ENCODE data around the gene MGMT.

MGMT gene

DNA sequence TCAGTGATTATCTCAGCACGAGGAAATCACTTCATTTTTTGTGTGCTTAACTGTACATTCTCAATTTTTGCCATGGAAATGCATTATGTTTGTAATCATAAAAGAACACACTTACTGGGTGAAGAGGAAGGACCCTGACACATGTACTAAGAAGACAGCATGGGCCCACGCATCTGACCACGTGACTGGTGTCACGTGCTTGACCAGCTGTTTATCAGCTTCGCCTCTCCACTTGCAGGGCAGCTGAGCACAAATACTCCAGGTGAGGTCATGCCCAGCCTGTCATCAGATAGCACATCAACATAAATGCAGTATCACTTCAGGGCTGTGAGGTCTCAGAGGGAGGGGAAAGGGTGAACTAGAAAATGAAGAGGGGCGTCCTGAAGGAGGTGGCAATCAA, 317.2 kb downstream of the MGMT start:
- no peak for DNase-seq

DNA sequence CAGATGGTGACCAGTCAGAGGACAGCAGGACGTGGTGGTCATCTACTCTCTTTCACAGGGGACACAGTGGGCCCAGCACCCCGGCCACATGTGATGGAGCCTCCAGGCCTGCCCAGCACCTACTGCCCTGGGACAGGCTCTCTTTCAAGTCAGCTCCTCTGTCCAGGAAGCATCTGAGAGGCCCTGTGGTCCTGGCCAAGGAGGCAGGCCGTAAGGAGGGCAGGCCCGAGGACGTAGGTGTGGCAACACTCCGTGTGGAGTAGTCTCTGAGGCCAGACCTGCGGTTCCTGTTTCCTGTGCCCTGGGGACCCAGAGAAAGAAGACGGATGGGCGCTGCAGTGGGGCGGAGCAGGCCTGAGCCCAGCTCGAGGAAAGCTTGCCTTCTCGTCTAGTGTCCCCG, 317.9 kb downstream of the MGMT start:
- no peak for DNase-seq

DNA sequence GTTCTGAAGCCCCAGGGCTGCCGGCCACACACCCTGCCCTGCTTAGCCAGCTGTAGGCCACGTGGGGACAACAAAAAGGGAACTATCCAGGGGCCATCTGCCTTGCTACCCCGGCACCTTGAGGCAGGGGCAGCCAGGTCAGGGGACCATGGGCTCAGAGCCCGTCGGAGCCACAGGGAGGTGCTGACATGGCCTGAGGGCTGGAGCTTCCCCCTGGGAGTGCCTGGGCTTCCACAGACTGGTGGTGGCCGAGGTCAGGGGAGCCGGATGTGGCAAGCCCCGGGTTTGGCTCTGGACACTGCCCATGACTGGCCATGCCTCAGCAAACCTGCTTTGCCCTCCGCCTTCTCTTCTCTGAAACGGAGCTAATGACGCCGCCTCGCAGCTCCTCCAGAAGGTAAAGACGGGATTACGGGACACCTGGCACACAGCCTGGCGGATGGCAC, 318.5 kb downstream of the MGMT start:
- DNase-seq: no peak

DNA sequence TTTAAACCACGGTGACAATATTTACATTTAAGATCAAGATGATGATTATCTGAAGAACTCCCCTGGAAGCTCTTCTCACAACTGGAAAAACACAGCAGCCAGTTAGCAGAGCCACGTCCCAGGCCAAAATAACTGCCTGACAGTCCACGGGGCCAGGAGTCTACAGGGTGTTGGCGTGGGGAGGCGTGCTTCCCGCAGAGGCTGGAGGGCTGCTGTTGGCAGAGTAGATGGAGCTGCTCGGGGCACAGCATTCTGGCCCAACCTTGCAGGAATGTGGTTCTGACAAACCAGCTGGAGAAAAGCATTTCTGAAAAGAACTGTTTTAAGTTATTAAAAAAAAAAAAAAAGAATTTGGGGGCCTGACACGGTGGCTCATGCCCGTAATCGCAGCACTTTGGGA, 319.2 kb downstream of the MGMT start:
- DNase-seq: no peak

DNA sequence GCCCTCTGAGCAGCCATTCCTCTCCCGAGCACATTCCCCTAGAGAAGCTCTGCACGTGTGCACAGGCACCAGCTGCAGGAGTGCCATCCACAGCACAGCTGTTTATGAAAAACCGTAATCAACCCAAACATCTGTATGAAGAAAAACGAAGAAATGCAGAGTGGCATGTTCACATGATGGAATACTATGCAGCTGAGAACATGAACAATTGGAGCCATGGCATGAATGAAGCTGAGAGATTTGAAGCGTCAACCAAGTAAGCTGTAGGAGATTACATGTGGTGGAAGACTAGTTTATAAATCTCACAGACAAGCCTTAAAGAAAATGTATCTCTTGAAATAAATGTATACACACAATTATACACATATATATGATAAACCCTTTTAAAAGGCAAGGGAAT, 320.5 kb downstream of the MGMT start:
- DNase-seq: no peak

DNA sequence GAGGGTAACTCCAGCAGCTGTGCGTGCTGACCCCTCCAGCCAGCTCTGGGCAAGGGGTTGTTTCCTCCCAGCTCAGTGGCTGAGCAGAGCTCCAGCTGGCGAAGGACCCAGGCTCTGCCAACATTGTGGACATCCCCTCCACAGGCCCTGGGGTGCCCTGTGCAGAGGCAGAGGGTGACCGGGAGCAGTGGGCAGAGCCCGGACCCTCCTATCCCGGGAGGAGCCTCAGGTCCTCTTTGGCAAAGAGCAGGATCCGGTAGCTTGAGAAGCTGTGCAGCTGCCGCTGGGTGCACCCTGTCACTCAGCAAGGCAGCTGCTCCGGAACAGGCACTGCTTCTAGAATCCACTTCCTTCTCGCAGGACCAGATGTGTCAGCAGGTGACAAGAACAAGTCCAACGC, 321.2 kb downstream of the MGMT start:
- DNase-seq: no peak

DNA sequence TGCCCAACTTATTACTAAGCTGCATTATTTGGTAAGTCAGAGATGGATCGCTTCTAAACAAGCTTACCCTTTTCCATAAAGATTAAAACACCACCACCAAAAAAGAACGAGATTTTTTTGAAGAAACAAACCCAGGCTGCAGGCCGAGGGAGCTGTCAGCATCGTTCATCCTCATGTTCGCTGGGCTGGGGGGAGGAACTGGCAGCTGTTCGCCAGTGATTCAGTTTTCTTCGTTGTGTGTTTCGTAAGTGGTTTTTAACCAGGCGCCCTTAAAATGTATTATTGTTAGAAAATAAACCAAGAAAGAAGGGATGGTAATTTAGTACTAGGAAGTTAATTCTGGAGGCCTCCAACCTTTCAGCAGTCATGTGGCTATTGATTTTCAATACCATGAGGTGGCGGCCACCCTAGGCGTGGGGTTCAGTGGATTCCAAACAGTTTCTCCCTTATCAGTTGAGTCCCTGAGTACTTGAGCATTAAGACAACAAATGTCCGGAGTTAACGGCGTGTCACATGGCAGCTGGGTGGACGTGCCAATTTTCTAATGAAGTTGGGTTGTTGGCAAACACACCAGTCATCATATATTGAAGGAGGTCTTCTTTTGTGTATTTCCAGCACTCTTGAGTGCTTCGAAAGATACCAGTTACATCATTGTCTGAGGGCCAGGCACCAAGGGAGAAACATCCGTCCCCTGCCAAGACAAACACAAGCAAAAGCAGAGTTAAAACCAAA, 323.8 kb downstream of the MGMT start:
- no peak for DNase-seq

DNA sequence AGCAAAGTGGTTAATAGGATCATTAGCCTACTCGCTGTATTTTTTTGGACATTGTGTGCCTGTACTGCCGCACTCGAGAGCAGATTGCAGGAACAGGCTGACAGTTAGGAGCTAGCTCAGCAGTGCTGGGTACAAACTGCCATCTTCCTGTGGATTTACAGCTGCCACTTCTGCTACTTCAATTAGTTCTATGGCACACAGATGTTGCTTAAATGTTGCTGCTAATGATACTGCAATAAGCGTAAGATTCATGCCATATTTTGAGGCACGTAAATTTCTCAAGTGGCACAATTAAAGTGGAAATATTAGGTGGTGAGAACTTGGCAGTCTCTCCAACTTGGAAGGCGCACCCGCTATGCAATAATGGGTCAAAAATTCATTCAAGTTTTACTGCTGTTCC, 325.1 kb downstream of the MGMT start:
- no peak for DNase-seq

DNA sequence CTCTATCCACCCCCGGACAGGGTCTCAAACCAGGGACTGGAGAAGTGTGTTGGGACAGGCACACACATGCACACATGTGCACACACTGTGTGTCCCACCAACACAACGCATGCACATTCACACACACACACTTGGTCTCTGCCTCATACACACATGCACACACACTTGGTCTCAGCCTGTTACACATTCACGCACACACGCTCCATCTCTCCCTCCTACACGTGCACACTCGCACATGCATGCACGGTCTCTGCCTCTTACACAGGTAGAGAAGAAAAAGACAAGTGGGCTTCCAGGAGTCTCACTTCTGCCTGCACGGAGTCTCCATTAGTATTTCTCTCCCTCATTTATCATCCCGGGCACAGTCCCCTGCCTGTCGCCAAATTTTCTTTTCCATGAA, 325.8 kb downstream of the MGMT start:
- no peak for DNase-seq

DNA sequence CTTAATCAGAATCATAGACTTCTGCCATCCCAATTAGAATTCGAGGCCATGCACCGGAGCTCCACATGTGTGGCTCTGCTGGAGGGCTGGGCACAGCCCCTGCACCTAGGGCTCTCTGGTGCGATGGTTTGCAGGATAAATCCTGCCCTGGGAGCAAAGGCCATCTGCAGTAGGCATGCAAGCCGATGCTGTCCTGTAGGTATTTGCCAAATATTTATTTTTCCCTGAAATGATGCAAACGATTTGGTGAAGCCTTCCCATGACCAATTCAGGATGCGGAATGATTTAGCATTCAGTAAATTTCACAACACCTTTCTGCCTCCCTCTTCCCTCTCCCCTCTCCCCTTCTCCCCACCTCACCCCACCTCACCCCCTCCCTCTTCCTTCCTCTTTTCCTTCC, 326.4 kb downstream of the MGMT start:
- no peak for DNase-seq

DNA sequence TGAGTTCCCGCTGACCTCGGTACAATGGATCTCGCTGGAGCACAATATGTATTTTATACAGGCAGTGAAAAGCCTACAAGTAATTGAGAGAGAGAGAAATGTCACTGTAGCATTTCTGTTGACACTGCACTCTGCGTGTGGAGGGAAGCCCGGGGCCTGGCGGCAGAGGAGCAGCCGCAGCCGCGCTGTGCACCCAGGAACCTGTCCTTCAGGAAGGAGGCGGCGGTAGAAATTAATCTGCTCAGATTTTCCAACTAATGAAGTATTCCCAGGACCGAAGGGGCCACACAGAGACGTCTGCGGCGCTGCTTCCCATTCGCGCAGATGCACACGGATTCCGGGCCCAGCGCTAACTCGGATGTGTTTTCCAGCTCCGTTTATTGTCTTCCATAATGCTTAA, 327.0 kb downstream of the MGMT start:
- DNase-seq: no peak

DNA sequence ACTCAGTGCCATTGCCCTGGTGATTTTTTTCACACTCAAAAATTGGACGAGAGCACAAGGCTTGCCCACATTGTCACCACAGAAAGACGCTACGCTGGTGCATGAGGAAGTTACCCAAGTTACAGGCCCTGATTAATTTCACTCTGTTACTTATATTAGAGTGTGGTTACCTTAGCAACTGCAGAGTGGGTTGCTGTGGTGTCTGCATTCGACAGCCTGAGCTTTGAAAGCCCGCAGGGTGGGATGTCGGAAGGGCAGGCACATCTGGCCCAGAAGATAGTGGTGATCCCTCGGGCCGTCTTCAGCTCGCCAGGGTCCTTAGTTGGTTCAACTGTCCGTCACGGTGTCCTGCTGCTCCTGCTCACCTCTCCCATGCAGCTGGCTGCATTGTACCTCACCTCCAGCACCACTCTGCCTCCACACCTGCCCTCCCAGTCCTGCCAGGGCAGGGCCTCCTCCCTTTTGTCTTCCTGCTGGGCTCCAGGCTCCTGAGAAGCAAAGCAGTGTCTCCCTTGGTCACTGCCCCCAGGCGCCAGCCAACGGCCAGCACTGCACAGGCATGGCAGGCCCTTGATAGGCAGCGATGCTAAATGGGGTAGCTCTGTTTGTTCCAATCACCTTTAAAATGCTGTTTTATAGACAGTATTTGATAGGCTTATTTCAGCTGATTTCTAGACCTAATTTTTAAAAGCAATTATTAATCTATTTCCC, 329.8 kb downstream of the MGMT start:
- DNase-seq: no peak

DNA sequence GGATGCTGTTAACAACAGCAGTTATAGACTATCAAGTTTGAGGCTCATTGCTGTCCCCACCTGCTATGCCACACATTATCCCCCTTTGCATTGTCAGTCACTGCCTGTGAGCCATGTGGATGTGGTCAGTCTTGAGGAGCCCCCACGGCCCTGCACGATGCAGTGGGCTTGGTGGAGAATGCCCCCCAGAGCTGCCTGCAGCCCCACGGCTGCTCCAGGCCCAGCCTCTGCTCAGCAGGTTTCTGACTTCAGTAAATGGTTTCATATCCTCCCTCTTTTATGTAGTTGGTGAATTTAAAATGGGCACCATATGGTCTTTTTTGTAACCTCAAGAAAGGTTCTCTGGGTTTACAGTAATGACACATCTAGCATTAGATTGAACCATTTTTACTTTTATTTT, 332.9 kb downstream of the MGMT start:
- DNase-seq: no peak

DNA sequence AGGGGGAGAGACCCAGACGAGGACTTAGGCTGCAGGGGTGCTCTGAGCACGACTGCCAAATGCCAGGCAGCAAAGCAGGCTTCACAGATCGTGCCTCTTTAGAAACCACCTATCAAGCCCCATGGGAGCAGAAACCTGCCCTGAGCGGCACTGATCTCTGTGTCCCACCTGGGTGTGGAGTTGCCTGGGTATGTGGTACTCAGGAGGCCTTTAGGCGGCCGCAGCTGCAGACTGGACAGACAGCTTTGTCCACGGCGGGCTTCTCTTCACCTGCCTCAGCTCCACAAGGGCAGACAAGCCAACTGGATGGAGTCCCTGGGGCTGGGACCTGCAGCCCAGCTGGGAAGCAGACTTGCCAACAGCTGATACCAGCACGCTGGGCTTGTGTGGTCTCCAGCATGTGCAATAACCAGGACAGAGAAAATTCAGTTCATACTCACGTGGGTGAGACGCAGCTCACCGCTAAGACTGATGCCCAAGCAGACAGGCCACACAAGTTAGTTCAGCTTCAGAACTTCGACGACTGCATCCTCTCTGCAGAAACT, 333.8 kb downstream of the MGMT start:
- DNase-seq: no peak

DNA sequence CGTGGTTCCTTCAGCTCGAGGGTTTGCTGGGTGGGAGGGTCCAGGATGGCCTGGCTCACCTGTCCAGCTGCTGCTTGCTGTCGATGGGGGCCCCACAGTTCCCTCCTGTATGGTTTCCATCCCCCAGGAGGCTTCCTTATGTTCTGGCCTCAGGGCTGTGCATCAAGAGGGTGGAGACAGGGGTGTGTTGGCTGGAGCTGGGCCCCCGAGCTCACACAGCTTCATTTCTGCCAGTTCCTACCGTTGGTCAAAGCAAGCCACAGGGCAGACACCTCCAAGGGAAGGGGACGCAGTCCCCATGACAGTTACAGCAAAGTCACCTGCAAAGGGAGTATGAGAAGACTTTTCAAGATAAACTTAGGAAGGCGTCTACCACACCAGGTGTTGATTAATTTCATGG, 340.2 kb downstream of the MGMT start:
- no peak for DNase-seq

DNA sequence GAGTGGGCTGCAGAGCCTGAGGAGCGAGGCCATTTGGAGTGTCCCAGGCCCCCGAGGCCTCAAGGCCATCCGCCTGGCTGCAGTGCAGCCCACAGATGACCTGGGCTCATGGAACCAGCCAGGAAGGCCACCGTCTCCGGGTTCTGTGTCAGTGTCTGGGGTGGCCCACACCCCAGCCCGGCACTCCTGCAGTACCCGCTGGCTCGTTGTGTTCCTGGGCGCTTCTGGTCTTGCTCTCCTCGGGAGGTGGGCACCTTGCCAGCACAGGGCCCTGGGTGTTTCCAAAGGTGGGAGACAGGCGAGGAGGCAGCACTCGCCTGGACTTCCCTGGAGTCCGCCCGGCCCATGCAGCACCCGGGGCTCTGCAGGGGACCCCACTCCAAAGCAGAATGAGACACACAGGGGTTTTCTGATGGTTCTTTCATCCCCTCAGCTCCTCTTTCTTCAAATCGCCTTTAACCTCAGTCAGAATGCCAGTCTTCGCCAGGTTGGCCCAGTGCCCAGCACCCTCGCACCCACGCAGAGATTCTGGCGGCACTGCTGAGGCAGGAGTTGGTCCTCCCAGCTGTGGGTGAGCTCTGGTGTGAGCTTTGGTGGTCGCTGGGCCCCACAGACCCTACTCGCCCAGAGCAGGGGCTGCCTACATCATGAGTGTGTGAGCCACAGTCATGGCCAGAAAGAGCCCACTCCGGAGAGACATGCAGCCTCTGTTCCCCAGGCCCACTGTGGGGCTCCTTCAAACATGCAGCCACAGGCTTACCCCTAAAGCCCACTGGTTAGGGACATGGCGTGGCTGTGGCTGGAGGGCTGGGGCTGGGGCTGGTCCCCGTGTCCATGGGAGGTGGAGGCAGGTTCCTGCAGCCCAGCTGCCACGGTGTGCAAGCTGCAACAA, 341.3 kb downstream of the MGMT start:
- no peak for DNase-seq

DNA sequence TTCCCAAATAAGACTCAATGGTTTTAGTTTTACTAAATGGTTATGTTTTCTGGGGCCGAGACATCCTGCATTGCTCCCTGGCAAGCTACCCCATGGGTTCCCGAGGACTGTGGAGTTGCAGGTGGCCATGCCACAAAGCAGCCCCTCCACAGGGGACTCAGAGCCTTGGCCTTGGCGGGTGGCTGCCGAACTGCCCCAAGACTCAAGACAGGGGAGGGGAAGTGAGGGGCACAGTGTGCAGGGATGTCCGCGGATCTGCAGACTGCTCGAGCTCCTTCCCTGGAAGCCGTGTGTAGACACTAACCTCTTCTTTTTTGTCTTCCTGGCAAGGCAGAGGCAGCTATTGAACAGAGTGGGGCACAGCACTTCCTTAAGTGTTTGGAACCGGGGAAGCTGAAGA, 342.4 kb downstream of the MGMT start:
- DNase-seq: no peak

DNA sequence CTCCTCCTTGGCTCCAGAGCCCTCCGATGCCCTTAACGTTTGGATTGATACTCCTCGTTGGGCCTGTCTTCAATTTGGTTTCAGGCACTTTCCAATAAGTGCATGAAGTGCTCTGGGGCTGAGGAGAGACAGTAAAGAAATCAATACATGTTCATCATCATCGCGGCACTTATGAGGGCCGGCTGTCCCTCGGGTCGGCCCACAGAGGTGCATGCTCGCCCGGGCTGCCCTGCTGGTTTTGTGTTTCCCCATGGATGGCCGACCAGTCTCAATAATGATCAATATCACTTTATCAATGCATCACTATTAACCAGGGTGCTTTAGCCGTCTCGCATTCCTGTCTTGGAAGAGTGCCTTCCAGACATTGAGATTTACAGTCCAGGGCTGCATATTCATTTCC, 342.8 kb downstream of the MGMT start:
- no peak for DNase-seq

DNA sequence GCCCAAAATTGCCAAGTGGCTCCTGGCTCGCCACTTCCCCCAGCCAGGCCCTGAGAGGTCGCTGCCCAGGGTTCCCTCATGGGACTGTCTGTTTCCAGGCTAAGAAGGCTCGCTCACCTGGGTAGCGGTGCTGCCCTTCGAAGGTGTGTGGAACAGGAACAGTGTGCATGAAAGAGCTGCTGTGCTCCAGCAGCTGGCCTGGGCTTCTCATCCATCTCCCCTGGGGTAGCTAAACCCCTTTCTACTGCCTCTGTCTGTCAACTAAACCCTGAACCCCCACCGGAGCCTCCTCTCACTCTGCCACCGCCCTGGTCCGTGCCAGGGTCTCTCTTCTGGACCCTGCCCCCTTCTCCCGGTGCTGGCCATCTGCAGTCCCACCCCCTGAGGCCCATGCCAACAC, 344.2 kb downstream of the MGMT start:
- no peak for DNase-seq

DNA sequence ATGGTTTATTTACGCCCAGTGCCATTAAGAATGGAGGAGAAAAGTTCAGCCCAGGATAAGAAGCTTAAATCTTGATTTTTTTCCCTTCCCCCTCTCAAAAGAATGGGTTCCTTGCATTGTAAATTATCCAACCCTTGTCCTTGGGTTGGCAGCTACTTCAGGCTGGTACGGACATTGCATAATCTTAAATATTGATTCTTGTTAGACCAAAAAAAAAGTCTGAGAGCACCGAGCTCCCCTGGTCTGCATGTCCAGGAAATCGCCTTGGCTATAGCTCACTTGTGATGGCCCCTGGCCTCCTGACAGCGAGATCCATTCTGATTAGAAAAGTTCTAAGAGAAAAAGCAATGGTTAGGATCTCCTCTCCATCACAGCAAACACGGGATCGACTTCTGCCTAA, 345.4 kb downstream of the MGMT start:
- no peak for DNase-seq

DNA sequence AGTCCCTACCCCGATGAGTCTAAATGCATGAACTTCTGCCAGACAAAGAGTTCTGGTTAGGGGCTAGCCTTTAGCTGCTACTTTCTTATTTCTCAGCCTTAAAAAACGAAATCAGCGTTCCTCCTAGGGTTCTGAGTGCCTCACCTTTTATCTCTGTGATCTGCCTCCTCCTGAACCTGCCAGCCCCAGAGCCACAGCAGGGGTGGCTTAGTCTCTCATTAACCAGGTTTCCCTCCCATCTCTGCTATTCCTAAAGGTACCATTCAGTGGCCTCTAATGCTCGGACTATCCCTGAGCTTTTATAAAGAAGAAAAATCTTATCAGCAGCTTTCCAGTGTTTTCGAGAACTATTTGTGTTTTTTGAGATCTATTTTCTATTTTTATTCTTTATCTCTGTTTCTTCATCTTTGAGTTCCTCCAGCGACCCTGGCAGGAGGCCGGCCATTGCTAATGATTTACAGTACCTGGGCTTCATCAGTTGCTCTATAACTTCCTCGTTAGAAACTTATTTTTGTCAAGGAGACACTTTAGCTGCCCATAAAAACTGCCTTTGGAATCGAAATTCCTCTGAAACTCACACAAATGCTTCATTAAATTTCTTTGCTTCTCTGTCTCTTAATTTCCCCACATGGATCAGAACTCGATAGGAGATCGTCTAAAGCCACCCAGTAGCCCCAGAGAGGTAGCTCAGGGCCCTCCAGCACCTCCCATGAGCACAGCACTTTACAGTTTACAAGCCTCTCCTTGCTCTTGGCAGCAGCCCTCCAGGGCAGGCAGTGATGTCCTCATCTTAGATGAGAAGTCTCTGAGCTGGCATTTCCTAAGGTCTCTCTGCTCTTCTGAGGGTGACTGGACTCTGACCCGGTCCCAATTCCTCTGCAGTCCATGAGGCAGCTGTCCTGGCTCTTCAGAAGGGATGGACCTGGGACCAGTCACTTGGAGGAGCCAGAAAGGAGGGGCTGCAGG, 347.9 kb downstream of the MGMT start:
- no peak for DNase-seq

Measured in NCI-H2081 (cell line).